ENCODE results near the gene SEC14L2.

Gene SEC14L2

DNA sequence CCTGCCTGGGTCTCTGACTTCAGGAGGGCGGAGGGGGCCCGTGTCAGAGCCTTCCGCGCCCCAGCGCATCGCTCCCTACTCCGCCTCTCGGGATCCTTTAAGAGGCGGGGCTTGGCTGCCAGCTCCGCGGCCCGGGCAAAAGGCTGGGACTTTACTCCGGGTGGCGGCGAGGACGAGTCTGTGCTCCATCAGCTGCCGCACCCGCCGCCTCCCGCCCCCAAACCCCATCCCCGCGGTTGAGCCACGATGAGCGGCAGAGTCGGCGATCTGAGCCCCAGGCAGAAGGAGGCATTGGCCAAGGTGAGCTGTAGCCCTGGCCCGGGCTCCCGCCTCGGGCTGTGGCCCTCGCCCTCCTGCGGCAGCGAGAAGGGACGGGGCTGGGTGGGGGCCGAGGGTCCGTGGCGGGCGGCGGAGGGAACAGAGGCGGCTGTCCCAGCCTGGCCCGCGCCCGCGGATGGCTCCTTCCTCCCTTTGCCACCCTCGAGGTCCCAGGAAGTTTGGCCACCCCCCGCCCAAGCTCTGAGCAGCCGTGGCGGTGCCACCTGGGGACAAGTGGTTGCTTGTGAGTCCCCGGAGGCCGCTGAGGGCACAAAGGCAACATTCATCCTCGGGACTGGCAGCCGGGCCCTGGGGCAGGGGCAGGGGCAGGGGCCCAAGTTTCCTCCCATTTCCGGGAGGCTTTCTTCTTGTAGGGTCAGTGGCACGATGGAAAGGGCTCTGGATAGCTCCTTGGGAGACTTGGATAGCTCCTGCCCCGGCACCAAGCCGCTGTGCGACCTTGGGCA, at the start of gene SEC14L2:
TSS of gene SEC14L2 (plus strand) at position 148 of the 785 bp plus-strand sequence. CDS start at position 247, 99 bp downstream.
- no peak for DNase-seq

GRCh38 chr22:30347255-30347892, 49.4 kb upstream of the SEC14L2 start:
- DNase-seq = no peak

DNA sequence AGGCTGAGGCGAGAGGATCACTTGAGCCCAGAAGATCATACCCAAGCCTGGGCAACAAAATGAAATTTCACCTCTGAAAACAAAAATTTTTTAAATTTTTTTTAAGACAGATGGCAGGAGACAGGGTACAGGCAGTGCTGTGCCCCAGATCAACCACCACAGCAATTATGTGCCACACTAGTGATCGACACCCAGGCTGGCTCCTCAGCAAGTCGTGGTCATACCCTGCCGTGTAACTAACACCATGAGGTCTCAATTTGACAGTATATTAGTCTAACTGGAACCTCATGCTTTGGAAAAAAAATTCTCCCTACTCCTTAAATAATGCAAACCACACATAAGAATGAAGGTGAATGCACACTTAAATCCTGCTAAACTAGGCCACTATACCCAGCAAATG, 48.4 kb upstream of the SEC14L2 start:
- no peak for DNase-seq

DNA sequence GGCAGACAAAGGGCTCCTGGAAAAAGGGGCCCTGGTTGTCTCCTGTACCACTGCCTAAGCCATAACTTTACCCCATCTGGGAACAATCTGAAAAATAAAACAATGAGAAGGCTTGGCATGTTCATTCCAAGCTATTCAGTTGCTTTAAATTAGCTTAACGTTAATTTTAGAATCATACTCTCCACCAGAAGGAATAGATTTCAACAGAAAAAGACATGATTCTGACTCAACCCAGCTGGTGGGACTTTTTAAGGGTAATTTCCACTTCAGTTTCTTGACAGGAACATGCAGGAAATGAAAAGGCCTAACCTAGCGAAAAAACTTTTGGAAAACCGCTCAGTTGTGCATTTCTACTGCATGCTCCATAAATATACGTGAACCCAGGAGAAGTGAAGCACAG, 48.0 kb upstream of the SEC14L2 start:
- no peak for DNase-seq

DNA sequence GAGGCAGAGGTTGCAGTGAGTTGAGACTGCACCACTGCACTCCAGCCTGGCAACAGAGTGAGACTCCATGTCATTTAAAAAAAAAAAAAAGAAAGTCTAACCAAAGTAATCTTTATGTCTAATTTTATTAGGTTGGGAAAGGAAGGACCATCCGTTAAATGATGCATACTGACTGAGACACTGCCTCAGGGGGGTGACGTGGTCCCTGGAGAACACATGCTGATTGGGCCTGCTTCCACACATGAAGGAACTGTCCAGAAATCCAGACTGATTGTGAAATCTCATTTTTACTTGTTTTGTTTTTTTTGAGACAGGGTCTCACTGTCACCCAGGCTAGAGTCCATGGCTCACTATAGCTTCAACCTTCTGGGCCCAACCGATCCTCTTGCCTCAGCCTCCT, 45.6 kb upstream of the SEC14L2 start:
- no peak for DNase-seq

DNA sequence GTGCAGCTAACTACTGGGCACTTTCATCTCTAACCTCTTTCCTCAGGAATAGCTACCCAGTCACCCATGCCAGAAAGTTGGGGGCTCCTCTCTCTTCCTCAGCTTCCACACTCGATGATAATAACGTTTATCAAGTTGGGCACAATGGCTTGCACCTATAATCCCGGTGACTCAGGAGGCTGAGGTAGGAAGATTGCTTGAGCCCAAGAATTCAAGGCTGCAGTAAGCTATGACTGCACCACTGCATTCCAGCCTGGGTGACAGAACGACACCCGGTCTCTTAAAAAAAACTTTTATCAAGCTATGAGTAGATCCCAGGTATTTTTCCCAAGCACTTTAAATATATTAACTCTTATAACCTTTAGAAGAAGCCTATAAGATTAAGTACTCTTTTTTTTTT, 42.2 kb upstream of the SEC14L2 start:
- DNase-seq = no peak

DNA sequence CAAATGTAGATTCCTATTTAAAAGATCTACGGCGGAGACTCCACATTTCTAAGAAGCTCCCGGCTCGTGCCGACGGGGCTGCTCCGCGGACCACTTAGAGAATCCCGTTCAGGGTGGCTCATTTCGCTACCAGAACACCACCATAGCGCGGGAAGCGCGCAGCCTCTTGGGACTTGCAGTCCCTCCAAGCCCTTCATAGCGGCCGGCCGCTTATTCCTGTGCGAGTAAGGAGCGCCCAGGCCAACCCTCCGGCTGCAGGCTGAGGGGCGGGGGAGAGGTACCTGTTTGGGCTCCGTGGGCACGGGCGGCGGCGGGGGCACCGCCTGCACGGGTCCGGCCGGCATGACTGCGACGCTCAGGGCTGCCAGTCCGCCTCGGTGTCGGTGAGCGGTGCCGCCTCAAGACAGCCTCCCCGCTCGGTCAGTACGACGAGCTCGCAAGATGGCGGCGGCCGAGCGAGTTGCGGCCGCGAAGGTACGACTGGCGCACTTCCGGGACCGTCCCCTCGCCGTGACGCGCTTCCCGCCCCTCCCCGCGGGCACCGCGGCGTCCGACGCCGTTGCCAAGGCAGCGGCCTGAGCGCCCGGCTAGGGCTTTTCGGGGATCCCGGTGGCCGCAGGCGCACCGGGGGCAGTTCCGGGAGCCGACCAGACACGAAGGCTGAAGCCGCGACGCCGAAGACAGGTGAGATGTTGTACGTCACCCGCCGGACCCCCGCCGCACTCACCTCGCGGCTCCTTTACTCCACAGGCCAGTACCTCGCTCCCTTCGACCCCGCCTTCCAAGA, 40.2 kb upstream of the SEC14L2 start, which contains the start of the genes CCDC157 and SF3A1:
TSS of gene CCDC157 (plus strand) at position 559 of the 787 bp plus-strand sequence. CDS start 8,994 bp downstream, outside the sequence.
TSS of gene SF3A1 (minus strand) at position 446 of the 787 bp plus-strand sequence. CDS start at position 344, 102 bp downstream.
- peak; percentile 39 for DNase-seq

GRCh38 chr22:30357236-30357570, 39.6 kb upstream of the SEC14L2 start:
- DNase-seq = no peak

DNA sequence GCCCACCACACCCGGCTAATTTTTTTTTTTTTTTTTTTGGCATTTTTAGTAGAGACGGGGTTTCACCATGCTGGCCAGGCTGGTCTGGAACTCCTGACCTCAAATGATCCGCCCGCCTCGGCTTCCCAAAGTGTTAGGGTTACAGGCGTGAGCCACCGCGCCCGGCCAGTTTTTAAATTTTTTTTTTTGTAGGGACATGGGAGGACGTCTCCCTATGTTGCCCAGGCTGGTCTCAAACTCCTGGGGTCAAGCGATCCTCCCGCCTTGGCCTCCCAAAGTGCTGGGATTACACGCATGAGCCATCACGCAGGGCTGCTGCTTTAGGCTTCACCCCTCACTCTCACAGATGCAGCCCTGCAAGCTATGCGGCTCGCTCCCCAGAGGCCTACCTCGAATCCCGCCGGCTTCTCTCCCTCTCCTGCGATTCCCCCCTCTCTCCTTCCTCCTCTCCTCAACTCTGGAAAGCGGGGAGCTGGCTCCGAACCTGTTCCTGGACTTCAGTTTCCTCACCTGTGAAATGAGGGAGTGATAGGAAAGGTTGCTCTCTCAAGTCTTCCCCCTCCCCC, 39.1 kb upstream of the SEC14L2 start:
- no peak for DNase-seq

DNA sequence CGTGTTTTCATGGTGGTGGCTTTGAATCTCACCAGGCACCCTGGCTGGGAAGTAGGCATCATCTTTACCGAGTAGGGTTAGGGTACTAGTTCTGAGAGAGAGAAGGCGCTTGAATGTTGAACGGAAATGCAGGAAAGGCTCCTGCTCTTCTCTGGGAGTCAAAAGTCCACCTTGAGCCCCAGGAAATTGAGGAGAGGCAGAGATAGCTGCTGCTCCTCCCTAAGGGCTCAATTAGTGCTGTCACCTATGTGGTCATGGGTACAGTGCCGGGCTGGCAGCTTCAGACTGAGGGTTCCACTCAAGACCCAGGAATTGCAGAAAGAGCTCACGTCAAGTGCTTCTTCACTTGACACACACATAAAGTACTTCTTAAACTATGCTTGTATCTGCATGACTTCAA, 38.3 kb upstream of the SEC14L2 start:
- no peak for DNase-seq

GRCh38 chr22:30361916-30362650, 34.7 kb upstream of the SEC14L2 start:
- no peak for DNase-seq

GRCh38 chr22:30362651-30363281, 34.1 kb upstream of the SEC14L2 start:
- no peak for DNase-seq

- DNase-seq = no peak
Observed at GRCh38 chr22:30365891-30366290, 30.9 kb upstream of the SEC14L2 start.

DNA sequence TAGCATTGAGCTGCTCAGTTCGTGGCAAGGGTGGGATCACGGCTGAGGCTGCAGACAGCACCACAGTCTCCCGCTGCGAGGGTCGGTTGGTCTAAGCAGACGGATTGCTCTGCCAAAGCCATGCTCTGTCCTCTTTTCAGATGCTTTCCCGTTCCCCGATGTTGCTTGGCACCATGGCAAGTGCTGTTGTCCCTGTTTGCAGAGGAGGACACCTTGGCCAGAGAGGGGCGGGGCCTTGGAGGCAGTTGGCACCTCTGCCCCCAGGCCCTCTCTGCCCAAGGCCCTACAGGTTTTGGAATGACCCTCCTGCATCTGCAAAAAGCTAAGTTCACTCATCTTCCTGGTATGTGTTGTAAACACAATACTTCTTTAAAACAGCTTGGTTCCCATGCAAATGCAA, 28.4 kb upstream of the SEC14L2 start:
- no peak for DNase-seq

GRCh38 chr22:30370641-30371230, 26.1 kb upstream of the SEC14L2 start:
- DNase-seq = no peak

- DNase-seq = no peak
Observed at GRCh38 chr22:30371321-30371720, 25.5 kb upstream of the SEC14L2 start.

- no peak for DNase-seq
Observed at GRCh38 chr22:30371981-30372380, 24.8 kb upstream of the SEC14L2 start.

DNA sequence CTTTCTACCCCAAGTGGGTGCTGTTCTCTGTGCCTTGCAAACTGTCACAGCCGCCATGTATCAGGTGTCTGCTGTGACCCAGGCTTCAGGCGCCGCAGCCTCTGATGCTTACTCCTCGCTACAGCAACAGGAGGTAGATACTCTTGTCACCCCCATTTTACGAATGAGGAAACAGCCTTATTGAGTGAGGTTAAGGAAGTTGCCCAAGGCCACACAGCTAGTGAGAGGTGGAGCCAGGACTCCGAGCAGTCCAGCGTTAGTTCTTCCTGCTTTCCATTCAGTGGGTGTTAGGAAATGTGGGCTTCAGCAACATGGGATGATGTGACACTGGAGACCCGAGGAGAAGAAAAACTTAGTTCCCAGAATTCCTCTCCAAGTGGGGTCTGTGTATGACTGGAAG, 23.9 kb upstream of the SEC14L2 start:
- DNase-seq = no peak

GRCh38 chr22:30373331-30374325, 23.2 kb upstream of the SEC14L2 start:
- no peak for DNase-seq

GRCh38 chr22:30375312-30375849, 21.4 kb upstream of the SEC14L2 start:
- DNase-seq = no peak

All from NCI-H2029 treated with DMSO at 0.1 percent for 48 hours (cell line).